Activated CD4-positive, alpha-beta T cell treated with anti-CD3 and anti-CD28 coated beads for 48 hours (primary cell): ENCODE data around the gene SMNDC1.

ENCODE experiments used
- DNase-seq: peaks from one replicate; pipeline ENCODE4 v3.0.0-alpha.2; 2020

The SMNDC1 gene

GRCh38 chr10:110326351-110327032 lies 21.8 kb upstream of the SMNDC1 start:
- no peak for DNase-seq

- no peak for DNase-seq
Observed at GRCh38 chr10:110324805-110325280, 20.1 kb upstream of the SMNDC1 start.

- no peak for DNase-seq
Observed at GRCh38 chr10:110324201-110324804, 19.6 kb upstream of the SMNDC1 start.

- no peak for DNase-seq
Observed at GRCh38 chr10:110323503-110323902, 18.8 kb upstream of the SMNDC1 start.

GRCh38 chr10:110321869-110322620 lies 17.3 kb upstream of the SMNDC1 start:
- no peak for DNase-seq

GRCh38 chr10:110317866-110318850 lies 13.4 kb upstream of the SMNDC1 start:
- peak; percentile 23 for DNase-seq

GRCh38 chr10:110313674-110314073 lies 9.0 kb upstream of the SMNDC1 start:
- no peak for DNase-seq

GRCh38 chr10:110312206-110312605 lies 7.5 kb upstream of the SMNDC1 start:
- DNase-seq, result no peak

- peak; percentile 43 for DNase-seq
Observed at GRCh38 chr10:110311357-110311949, 6.7 kb upstream of the SMNDC1 start.

- no peak for DNase-seq
Observed at GRCh38 chr10:110310741-110311140, 6.0 kb upstream of the SMNDC1 start.

- no peak for DNase-seq
Observed at GRCh38 chr10:110307805-110308204, 3.1 kb upstream of the SMNDC1 start.

- no peak for DNase-seq
Observed at GRCh38 chr10:110306452-110306768, 1.7 kb upstream of the SMNDC1 start.

GRCh38 chr10:110305767-110306451 lies 1.2 kb upstream of the SMNDC1 start:
- DNase-seq, result peak; percentile 57

- DNase-seq, result no peak
Observed at GRCh38 chr10:110304394-110304779, 333 bp downstream of the SMNDC1 start.

- DNase-seq, result no peak
Observed at GRCh38 chr10:110303681-110304080, 1.0 kb downstream of the SMNDC1 start.

- DNase-seq, result no peak
Observed at GRCh38 chr10:110300486-110300986, 4.2 kb downstream of the SMNDC1 start.

- DNase-seq, result no peak
Observed at GRCh38 chr10:110296966-110297365, 7.8 kb downstream of the SMNDC1 start.

- DNase-seq, result no peak
Observed at GRCh38 chr10:110286841-110287240, 17.9 kb downstream of the SMNDC1 start.

- no peak for DNase-seq
Observed at GRCh38 chr10:110285501-110285900, 19.2 kb downstream of the SMNDC1 start.

- no peak for DNase-seq
Observed at GRCh38 chr10:110284262-110284661, 20.5 kb downstream of the SMNDC1 start.

GRCh38 chr10:110279407-110279986 lies 25.2 kb downstream of the SMNDC1 start:
- peak; percentile 48 for DNase-seq
